Umbilical cord (tissue), 2 donors: Measurements from ENCODE around the gene TIMP1. TPM values are rescaled to one million over a fixed set of nuclear protein-coding genes. Genes with fewer than 3 reads are reported as not detected.
"Not testable (repeated sequence)": the region's sequence is repeated elsewhere in the genome, so short reads cannot be mapped to it uniquely, and the experiment has no call there.

Source experiments
- DNase-seq: peaks from one replicate; pipeline ENCODE4 v3.0.0-alpha.2; 2015; ENCODE audit warnings: low spot score
- total RNA-seq: library from RNA; depleted of rRNA; stranded (reverse); fragments of >200 nt; gene quantifications from one replicate; pipeline ENCODE4 v1.2.3, GENCODE V29; 2014; ENCODE audit warnings: low replicate concordance; ENCODE audit not compliant: insufficient read depth

Gene TIMP1
- total RNA-seq, 1 donor from 2014 or later: 109 TPM

DNA sequence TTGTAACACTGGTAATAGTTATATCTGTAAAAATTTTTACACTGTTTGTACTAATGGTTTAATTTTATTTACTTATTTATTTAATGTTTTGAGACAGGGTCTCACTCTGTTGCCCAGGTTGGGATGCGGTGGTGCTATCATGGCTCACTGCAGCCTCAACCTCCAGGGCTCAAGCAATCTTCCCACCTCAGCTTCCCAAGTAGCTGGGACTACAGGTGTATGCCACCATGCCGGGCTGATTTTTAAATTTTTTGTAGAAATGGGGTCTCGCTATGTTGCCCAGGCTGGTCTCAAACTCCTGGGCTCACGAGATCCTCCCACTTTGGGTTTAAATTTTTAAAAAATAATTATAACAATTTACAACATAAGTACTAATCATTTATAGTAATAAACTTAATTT lies 20.9 kb downstream of the TIMP1 start:
- not testable (repeated sequence) for DNase-seq

- DNase-seq: no peak
Observed at GRCh38 chrX:47605024-47605423, 22.8 kb downstream of the TIMP1 start.

- no peak for DNase-seq
Observed at GRCh38 chrX:47607091-47607490, 24.9 kb downstream of the TIMP1 start.

- no peak for DNase-seq
Observed at GRCh38 chrX:47608130-47608810, 26.0 kb downstream of the TIMP1 start.

GRCh38 chrX:47610511-47610910 lies 28.3 kb downstream of the TIMP1 start:
- no peak for DNase-seq

DNA sequence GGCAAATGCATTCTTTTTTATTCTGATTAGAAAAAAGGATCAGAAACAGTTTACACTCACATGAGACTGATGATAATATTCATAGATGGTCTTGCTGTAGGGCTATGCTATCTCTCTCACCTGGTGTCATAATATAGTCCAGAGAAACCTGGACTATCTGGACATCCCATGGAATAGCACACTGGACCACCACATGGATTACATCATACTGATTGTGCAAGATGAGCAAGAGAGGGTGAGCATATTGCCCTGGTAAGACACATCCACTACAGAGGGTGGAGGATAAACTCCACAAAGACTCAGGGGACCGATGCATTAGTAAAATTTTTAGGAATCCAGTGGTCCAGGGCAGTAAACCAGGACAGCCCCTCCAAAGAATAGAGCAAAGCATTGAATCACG lies 29.3 kb downstream of the TIMP1 start:
- DNase-seq: no peak

DNA sequence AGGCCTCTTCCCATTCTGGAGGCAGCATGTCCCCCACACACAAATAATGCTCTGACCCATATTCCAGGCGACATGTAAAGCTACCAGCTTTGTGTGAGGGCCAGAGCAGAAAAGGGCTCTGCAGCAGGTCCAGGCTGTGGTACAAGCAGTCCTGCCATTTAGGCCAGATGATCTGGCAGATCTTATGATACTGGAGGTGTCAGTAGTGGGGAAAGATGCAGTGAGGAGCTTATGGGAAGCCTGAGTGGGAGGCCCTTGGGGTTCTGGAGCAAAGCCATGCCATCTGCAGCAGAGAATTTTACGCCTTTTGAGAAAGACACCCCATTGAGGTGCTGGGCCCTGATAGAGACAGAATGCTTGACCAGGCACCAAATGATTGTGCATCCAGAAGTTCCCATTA lies 29.7 kb downstream of the TIMP1 start:
- no peak for DNase-seq

DNA sequence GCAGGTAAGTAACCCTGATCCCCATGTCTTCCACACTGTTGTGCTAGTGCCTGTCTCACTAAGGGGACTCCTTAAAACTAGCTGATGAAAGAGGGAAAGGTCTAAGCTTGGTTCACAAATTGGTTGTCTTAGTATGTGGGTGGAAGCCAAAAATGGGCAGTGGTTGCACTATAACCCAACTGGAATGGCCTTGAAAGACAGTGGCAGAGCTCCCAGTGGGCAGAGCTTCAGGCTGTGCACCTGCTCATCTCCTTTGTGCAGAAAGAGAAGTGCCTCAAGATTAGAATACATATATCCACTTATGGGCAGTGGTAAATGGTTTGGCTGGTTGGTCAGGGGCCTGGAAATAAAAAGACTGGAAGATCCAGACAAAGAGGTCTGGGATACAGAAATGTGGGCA lies 30.2 kb downstream of the TIMP1 start:
- DNase-seq: no peak

DNA sequence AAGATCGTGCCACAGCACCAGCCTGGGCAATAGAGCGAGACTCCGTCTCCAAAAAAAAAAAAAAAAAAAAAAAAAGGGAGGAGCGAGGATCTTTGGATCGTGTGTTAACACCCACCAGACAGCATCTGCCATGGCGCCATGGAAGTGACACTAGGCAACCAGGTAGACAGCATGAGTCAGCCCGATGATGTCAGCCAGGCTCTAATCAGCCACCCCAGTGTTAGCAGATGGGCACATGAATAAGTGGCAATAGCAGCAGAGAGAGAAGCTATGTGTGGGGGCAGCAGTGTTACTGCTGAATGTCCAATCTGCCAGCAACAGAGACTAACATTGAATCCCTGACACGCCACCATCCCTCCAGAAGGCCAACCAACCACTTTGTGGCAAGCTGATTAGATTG lies 30.8 kb downstream of the TIMP1 start:
- no peak for DNase-seq

DNA sequence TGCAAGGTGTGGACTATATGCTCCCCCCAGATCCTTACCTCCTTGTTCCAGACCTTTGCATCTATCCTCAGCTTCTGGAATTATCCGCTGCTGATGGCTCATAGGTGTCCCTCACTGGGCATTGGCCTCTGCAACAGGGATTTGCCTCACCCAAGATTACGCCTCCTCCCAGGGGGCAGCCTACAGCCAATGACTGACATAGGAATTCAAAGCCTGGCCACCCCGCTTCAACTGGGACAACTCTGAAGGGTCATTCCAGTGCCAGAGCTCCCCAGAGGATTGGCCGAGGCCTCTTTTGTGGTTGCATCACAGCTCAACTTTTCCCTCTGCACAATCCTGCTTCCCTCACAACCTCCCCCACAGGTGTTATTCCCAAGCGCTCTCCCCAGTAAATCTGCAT lies 32.4 kb downstream of the TIMP1 start:
- no peak for DNase-seq

GRCh38 chrX:47618923-47619485 lies 36.8 kb downstream of the TIMP1 start:
- no peak for DNase-seq

DNA sequence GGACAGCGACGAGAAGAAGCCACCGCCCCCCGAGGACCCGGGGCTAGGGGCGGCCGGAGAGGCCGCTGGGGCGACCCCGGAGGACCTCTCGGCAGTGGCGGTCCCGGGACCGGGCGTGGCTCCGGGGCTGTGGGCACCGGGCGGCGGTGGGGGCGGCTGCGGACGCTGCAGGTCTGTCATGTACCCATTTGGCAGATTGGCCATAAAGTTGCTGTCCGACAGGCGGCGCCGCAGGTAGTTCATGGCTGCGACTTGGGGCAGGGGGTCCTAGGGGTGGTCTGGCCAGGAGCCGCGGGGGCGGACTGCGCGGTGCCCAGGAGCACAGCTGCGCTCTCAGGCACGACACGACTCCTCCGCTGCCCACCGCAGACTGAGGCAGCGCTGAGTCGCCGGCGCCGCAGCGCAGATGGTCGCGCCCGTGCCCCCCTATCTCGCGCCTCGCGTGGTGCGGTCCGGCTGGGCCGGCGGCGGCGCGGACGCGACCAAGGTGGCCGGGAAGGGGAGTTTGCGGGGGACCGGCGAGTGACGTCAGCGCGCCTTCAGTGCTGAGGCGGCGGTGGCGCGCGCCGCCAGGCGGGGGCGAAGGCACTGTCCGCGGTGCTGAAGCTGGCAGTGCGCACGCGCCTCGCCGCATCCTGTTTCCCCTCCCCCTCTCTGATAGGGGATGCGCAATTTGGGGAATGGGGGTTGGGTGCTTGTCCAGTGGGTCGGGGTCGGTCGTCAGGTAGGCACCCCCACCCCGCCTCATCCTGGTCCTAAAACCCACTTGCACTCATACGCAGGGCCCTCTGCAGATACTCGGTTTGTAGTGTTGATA lies 37.5 kb downstream of the TIMP1 start, which contains the start of gene SYN1:
TSS of gene SYN1 (minus strand) at position 372 of the 817 bp plus-strand sequence. CDS start at position 243, 129 bp downstream.
- peak; percentile 61 for DNase-seq

GRCh38 chrX:47620303-47620685 lies 38.1 kb downstream of the TIMP1 start:
- DNase-seq: no peak

- no peak for DNase-seq
Observed at GRCh38 chrX:47621851-47622250, 39.6 kb downstream of the TIMP1 start.

GRCh38 chrX:47623540-47624027 lies 41.3 kb downstream of the TIMP1 start:
- DNase-seq: peak; percentile 74

DNA sequence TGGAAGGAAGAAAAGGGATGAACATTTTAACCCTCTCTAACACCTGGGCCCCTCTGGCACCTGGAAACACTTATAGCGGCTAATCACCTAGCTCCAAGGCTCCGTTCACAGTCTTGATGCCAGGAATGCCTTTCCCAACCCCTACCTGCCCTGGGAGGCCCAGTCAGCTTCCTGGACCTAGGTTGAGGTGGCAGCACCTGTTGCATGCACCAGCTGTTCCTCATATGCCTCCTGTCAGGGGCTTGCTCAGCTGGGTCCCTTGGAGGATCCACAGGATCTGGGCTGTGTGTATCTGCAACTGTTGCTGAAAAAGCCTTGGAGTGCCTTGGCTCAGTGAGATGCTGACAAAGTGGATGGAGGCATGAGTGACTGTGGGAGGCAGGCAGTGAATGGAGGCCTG lies 43.1 kb downstream of the TIMP1 start:
- DNase-seq: no peak

DNA sequence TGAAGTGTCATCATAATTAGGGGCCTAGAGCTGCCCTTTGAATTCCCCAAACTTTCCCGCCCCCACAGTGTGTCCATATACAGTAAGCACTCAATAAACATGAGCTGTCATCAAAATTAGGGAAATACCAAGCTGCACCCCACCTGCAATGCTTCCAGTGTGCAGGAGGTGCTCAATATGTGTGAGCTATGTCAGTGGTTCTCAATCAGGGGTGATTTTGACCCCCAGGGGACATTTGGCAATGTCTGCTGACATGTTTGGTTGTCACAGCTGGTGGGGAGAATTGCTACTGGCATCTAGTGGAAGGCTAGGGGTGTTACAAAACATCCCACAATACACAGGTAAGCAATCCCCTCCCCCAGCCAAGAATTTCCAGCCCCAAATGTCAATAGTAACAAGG lies 46.7 kb downstream of the TIMP1 start:
- DNase-seq: no peak

- no peak for DNase-seq
Observed at GRCh38 chrX:47629419-47630200, 47.4 kb downstream of the TIMP1 start, which contains the start of gene CFP. CFP (minus strand) TSS chrX:47629930; CDS start chrX:47629844, 86 bp downstream.

DNA sequence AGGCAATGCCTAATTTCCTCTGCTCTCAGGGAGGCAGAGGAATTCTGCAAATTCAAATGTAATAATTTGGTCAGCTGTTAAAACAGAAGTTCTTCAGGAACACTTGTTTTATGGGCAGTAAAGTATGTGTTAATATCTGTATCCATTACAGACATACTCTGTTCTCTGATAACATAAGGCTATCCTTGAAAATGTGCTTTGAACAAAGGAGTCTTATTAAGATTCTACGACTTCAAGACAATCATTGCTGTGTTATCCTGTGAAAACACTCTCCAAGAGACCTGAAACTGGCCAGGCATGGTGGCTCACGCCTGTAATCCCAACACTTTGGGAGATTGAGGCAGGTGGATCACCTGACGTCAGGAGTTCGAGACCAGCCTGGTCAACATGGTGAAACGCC lies 49.4 kb downstream of the TIMP1 start:
- no peak for DNase-seq

DNA sequence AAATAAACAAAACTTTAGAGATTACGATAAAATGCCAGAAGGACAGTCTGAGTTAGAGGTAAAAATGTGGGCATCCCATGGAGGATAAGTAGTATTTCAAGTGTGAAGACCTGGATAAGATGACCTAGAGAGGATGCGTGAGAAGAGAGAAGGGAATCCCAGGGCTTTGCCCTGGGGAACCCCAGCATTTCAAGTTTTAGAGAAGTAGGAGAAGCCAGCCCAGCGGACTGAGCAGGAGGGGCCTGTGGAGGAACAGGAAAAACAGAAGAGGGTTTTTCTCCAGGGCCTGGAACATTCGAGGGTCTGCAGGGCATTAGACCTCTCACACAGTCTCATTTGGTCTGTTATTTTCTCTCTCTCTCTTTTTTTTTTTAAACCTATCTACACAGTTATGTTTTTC lies 50.4 kb downstream of the TIMP1 start:
- DNase-seq: no peak

- DNase-seq: no peak
Observed at GRCh38 chrX:47633689-47634590, 51.7 kb downstream of the TIMP1 start.
